Embryonic facial prominence (tissue), 1 donor: ENCODE results near the gene OR4E2.
"Not testable (repeated sequence)": the region's sequence is repeated elsewhere in the genome, so short reads cannot be mapped to it uniquely, and the experiment has no call there.

Experiments
- DNase-seq: peaks from one replicate; pipeline ENCODE4 v3.0.0-alpha.2; 2016; ENCODE audit errors: extremely low spot score

The OR4E2 gene, protein sequence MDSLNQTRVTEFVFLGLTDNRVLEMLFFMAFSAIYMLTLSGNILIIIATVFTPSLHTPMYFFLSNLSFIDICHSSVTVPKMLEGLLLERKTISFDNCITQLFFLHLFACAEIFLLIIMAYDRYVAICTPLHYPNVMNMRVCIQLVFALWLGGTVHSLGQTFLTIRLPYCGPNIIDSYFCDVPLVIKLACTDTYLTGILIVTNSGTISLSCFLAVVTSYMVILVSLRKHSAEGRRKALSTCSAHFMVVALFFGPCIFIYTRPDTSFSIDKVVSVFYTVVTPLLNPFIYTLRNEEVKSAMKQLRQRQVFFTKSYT

DNA sequence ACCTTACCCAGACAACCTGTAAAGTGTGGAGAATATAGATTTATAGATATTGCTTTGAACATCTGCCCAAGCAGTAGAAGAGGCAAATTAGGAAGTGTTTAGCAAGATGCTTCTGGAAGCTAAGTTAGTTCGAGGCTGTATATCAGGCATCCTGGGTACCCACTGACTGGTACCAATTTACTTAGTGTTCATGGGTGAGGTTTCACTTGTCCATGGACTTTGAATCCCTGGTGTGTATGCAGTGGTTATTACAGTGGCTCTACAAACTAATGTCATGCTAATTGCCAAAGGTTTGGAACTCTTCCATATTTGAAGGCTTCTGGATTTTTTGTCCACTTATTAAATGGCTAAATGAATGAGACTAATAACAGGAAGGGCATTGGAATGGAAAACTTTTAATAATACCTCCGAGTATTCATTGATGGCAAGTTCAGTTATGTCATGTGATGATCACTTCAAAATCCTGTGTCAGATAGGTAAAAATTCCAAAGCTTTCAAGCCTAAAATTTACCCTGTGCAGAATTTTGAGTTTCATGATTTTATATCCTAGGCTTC, at the start of gene OR4E2:
OR4E2 (plus strand) TSS at position 505 of the 555 bp plus-strand sequence. CDS start 11,248 bp downstream, outside the sequence.
- DNase-seq = no peak

DNA sequence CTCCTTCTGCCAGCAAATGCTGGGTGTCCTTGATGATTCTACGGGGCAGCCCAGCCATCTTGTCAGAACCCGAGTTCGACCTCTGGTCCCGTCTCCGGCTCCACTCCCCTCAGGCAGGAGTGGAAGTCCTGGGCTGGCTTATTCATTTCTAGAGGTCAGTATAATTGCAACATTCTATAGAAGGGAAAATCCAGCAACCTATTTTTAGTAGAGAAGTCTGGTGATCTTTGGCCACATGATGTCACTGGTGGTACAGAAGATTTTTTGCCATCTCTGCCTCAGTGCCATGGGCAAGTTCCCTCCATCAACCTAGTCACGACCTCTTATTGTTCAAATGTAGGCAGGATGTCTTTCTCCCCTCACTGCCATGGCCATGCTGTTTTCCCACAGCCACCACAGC, 41.3 kb upstream of the OR4E2 start:
- no peak for DNase-seq

DNA sequence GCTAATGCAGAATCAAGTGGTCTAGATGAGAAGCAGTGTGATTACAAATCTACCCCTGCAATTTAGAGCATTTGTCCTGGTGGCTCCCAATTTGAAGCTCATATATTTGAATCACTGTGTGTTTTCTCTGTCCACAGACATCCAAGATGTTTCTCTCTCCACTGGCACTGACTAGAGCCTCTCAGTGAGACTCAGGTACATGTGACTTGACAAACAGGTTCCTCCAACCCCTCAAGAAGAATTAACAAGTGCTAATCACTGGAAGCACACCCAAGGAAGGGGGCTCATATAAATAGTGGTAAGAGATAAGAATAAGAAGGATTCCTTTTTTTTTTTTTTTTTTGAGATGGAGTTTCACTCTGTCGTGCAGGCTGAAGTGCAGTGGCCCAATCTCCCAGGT, 39.4 kb upstream of the OR4E2 start:
- DNase-seq = no peak

DNA sequence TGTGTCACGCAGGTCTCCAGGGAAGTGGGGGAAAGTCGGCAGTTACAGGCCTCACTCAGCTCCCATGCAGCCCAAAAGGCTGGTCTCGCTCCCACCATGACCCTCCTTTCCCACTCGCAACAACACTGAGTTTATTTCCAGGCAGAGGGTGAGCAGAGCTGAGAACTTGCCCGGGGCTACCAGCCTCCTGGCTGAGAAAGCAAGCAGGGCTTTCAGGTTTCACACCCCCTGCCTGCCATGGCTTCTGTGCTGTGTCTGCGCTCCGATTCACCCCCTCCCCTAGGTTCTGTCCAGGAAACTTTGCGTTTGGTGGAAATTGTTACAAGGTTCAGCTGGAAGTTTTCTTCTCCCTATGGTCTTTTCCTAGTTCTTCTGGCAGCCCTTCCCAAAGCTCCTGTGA, 36.0 kb upstream of the OR4E2 start:
- no peak for DNase-seq

DNA sequence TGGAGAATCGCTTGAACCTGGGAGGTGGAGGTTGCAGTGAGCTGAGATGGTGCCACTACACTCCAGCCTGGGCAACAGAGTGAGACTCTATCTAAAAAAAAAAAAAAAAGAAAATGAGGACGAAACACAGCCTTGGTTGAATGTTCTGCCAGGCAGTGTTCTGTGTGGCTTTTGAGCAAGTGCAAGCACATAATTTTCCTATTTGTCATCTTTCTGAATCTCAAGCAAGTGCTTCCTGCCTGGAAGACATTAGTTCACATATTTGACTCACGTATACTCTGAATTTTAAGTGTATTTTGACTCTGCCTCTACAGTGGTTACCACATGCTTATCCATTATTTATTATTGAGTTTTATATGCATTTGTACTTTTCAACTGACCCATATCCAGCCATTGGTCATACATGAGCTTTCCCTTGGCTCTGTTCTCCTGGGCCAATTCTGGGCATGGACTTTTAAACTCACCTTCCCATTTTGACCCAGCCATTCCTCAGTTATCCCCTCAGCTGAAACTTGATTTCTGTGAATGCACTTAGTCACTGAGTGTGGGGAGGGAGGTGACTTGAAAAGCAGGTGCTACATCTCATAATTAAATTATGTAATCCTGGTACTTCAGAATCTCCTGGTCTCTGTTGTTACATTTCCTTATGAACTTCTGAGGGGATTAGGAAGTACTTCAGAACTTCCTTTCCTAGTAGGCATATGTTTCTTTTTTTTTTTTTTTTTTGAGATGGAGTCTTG, 27.0 kb upstream of the OR4E2 start:
- no peak for DNase-seq

DNA sequence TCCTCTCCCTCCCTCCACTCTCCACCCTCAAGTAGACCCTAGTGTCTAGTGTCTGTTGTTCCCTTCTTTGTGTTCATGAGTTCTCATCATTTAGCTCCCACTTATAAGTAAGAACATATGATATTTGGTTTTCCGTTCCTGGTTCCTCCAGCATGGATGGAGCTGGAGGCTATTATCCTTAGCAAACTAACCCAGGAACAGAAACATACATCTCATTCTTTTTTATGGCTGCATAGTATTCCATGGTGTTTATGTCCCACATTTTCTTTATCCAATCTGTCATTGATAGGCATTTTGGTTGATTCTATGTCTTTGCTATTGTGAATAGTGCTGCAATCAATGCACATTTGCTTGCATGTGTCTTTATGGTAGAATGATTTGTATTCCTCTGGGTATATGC, 23.1 kb upstream of the OR4E2 start:
- DNase-seq = not testable (repeated sequence)

DNA sequence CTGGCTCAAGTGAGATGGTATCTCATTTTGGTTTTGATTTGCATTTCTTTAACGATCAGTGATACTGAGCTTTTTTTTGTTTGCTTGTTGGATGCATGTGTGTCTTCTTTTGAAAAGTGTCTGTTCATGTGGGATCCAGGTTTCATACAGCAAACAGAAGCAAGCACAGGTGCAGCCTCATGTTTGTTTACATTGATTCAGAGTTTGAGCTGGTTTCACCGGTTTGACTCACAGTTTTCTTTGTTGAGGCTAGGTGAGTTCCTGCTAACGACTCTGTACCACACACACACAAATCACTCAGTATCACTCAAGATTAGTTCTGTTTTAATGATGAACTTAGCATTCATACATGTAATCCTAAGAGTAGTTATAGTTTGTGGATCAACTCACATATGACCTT, 22.6 kb upstream of the OR4E2 start:
- DNase-seq = no peak

DNA sequence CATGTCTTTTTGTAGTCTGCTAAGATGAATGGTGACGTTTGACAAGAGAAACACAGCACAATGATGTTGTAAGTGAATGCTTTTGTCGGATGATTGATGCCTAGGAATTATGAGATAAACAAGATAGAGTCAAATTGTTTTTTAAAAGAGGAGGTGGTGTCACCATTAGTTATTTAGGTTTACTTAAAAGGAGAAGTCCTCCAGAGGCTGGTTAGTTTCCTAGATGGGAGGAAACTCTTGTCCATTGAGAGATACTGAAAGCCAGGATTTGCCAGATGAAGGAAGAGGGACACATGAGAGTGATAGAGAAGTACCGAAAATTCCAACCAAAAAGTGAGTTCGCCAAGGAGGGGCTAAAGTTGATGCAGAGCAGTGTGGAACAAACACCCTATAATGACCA, 18.8 kb upstream of the OR4E2 start, which contains the start of gene OR10G2:
OR10G2 (minus strand) TSS at position 101 of the 400 bp plus-strand sequence; CDS start at position 3, 98 bp downstream.
- no peak for DNase-seq

DNA sequence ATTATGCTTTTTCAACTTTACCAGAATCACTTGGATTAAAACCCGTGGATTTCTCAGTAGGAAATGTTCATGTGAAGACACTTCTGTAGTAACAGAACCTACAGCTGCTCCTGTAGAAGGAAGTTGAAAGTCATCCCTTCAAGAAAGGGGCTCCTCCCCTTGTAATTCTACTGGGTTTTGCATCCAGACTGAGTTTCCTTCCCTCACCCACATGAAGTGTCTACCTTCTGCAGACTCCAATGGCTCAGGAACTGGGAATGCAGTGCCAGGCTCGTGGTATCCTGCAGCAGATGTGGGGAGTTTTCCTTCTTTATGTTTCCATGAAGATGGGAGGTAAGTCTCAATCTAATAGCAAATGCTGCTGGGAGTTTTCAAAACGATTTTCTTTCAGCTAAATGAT, 11.0 kb upstream of the OR4E2 start:
- no peak for DNase-seq

DNA sequence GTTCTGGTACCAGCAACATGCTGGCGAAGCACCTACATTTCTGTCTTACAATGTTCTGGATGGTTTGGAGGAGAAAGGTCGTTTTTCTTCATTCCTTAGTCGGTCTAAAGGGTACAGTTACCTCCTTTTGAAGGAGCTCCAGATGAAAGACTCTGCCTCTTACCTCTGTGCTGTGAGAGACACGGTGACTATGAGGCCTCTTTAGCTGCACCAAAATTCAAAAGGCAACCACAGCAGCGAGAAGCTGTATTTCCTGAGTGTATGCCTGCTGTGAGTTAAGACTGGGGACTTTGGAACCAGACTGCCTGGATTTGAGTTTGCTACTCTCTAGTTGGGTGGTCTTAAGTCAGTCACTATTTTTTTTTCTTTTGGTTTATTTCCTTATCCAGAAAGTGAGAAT, 10.2 kb upstream of the OR4E2 start:
- DNase-seq = no peak

DNA sequence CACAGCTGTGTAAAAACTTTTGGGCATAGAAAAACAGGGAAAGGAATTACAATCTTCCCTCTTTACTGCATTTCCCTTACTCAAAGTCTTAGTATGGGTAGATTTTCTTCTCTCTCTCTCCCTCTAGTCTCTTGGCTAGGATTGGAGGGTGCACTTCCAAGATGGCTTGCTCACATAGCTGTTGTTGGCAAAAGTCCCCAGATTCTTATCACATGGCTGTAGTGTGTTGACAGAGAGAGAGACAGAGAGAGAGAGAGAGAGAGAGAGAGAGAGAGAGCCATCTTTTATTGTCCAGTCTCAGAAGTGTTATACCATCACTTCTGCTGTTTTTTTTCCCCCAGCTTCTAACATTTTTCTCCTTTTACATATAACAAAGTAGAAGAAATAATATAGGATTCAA, 6.3 kb upstream of the OR4E2 start:
- DNase-seq = no peak

DNA sequence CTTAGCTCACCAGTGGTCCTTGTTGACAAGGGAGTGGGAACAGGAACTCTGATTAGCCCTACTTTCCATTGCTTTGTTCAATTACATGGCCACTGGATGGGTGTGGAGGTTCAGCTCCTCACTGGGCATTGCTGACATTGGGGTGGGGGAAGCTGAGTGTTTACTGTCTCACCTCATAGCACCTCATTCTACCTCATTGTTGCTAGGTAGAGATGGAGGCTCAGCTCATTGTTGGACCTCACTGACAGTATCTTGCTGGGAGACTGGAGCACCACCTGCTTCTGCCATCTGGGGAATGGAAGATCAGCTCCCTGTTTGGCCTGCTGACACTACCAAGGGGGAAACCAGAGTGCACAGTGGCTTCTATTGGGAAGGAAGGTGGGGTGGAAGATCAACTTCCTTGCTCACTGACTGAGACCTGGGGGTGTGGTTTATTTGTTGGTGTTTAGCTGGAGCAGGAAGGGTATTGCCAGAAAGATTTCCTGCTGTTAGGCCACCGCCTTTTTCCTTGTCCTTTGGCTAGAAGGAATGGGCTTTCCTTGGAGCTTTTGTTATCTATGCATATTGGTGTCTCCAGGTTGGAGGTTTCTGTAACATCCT, 1.3 kb upstream of the OR4E2 start:
- DNase-seq = no peak

DNA sequence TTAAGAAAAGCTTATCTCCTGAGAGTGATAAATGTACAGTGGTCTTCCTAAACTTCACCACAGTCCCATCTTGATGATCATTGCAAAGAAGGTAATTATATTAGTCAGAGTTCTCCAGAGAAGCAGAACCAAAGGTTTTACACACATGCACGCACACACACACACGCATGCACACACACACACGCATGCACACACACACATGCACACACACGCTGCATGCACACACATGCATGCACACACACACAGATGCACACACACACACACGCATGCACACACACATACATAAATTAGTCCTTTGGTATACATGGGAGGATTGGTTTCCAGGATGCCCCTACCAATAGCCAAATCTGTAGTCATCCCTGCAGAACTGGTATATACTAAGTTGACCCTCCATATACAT, 580 bp downstream of the OR4E2 start:
- no peak for DNase-seq

DNA sequence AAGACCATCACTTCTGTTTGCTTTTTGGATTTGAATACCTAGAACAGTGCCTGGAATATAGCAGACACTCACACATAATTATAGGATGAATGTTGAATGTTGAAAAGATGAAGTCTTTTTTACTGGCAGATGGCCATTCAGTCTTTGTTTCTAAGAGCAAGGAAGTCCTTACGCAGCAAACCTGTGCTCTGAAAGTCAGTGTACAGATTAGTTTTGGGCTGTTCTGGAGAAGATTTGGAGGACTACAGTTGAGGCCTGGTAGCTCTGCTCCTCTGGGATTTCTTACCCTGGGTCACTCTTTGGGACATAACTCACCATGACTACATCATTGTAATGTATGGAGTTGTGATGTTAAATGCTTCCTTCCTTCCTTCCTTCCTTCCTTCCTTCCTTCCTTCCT, 3.3 kb downstream of the OR4E2 start:
- no peak for DNase-seq

DNA sequence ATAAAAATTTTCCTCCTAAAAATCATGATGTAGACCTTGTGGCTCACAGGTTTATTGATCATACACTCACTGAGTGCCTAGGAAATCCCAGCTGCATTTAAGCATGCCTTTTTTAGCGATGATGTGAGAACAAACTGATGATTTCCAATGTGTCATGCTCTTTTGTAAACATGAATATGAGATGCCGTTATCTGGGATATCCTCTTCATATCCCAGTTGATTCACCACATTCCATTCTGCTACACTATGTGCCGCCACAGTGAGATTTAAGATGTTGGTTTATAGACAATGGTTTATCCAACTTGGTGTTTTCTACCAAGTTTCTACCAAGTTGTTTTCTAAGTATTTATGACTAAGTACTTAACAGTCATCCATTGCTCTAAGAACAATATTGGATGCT, 14.7 kb downstream of the OR4E2 start:
- no peak for DNase-seq

DNA sequence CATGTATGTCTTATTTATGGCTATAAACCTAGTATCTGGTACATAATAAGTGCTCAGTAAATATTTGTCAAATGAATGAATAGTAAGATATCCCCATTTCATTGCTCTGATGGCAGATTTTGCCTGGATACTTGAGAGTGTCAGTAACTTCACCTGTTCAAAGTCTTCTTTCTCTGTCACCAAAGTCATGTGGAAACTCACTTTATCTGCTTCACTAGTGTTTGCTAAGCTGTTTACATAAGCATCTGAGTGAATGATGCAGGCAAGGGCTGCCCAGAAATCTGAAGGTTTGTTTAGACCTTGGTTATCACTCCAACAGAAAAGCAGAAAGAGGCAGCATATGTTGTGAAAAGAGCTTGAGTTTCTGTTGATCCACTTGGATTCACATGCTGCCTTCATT, 15.6 kb downstream of the OR4E2 start:
- no peak for DNase-seq

DNA sequence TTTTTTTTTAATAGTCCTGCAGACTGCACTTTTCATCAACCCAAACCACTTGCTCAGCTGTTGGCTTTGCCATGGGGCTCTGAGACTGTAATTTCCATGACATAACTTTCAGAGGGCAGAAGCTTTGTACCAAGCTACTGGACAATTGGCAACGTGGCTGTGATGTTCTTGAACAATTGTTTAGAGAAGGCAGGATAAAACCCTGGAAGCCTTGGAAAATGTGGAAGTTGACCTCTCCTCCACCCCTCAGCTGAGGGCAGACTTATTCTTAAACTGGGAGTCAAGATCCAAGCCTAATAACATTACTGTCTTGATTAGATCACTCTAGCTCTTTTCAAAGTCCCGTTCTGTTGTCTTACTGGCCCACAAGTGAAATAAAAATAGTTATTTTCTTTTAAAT, 17.7 kb downstream of the OR4E2 start:
- DNase-seq = no peak

DNA sequence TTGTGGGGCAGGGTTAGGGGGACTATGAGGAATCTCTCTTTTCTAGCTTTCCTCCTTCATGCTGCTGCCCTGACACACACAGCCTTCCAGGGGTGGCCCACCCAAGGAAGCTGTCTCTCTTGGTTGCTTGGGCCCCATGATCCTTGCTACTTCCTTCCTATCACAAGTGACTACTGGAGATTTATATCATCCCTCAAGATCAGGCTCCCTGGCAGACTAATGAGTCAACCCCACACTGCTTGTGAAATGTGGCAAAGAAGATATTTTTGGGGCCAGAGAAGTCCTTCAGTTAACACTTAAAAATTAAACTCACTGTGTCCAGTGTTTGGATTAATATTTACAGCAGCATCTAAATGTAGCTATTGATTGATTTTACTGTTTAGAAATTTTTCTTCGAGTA, 18.5 kb downstream of the OR4E2 start:
- no peak for DNase-seq

DNA sequence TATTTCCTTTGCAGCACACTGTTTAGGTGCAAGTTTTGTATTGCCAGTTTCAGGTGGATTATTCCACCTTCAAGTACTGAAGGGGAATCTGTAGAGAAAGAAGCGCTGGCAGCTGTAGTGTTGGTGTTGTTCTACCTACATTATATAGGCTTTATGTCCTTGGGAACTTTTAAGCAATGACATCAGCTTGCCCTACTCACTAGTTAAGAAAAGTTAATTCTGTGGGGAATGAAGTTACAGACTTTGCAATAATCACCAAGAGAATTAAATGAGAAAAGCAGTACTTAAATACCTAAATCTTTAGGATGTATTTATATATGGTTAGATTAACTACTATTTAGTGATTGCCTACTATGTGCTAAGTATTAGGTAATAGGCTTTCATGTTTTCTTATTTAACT, 20.1 kb downstream of the OR4E2 start, which contains the start of gene OR4E1:
OR4E1 (minus strand) TSS at position 101 of the 400 bp plus-strand sequence. CDS start 2,883 bp downstream, outside the sequence.
- DNase-seq = no peak

DNA sequence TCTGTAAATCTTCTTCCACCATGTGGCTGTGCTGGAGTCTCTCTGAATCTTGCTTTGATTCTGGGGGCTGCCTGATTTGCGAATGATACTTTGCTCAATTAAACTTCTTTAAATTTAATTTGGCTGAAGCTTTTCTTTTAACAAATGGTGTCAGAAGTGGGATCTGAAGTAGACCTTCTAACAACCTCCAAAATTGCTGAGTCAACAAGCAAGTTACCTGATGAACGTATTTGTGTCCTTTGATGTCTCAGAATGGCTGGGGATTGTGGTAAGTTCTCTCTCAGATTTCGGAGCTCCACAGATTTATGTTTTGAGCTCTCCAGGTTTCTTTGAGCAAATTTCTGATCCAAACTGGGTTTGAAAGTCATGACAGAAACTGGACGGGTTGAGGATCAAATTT, 21.9 kb downstream of the OR4E2 start:
- DNase-seq = no peak

DNA sequence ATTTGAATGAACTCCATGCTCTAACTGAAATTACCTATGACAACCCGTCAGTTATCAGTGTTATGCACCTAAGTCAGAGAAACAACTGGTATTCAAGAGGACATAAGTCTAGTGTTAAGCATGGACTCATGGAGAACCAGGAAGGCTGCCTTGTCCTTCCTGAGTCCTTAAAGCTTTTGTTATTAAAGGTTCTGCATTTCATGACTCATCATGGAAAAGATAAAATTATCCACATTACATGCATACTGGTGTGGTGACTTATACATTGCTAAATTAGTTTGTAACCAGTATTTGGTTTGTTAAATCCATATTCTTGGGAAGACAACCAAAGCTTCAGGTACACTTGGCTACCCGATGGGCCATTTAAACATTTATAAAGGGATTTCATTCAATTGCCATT, 26.4 kb downstream of the OR4E2 start:
- no peak for DNase-seq

DNA sequence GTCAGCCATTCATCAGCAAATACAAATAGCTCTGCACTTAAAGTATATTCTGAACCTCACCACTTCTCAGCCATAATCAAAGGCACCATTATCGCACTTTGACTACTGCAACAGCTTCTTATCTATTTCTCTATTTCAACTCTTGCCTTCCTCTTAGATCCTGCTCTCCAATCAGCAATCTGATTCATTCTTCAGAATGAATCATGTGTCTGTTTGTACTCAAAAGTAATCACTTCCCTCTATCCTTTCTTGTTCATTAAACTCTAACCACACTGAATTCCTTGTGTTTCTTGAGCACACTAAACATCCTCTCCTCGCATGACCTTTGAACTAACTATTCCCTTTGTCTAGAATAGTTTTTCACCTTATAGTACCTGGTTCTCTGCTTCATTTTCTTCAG, 32.8 kb downstream of the OR4E2 start:
- no peak for DNase-seq

DNA sequence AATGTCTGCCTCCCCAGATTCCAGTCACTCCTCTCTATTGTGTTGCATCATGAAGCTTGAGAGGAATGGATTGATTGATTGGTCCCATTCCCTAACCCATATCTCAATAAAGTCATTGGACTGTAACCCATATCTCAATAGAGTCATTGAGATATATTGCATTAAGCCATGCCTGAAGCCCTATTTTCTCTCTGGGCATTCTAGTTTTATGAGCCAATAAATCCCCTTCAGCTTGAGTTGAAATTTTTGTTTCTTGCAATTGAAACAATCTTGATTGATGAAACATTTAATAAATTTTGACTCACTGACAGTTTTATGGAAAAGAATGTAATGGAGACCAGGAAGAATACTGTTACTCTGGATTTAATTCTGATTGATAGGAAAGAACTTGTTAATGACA, 40.8 kb downstream of the OR4E2 start:
- no peak for DNase-seq
